Ascending aorta (tissue), 2 donors: ENCODE results near the gene MTHFSD. TPM values are rescaled to one million over a fixed set of nuclear protein-coding genes. Genes with fewer than 3 reads are reported as not detected.

Source experiments
- DNase-seq, 2 donors: peaks; one replicate each; pipeline ENCODE4 v3.0.0-alpha.2; 2019; ENCODE audit warnings: low spot score in 2 of 2
- H3K27ac ChIP-seq, 2 donors: fragments of 200-600 bp; sonication (generic); one replicate each; pipeline ENCODE4 v1.5.1; 2016 to 2017; ENCODE audit warnings: mild to moderate bottlenecking in 1 of 2
- H3K27me3 ChIP-seq: fragments of 200-600 bp; sonication (generic); one replicate; pipeline ENCODE4 v1.5.1; 2017
- H3K36me3 ChIP-seq, 2 donors: fragments of 200-600 bp; sonication (generic); one replicate each; pipeline ENCODE4 v1.5.1; 2016
- H3K4me1 ChIP-seq, 2 donors: fragments of 200-600 bp; sonication (generic); one replicate each; pipeline ENCODE4 v1.5.1; 2016 to 2017; ENCODE audit warnings: mild to moderate bottlenecking in 1 of 2
- H3K4me3 ChIP-seq, 2 donors: fragments of 200-600 bp; sonication (generic); one replicate each; pipeline ENCODE4 v1.5.1; 2016 to 2017; ENCODE audit warnings: mild to moderate bottlenecking in 1 of 2
- H3K9me3 ChIP-seq, 2 donors: fragments of 200-600 bp; sonication (generic); one replicate each; pipeline ENCODE4 v1.5.1; 2016
- intact Hi-C: fragments of 100-400 bp; cut with DNase I; formaldehyde crosslinking; loops from one replicate; pipeline ENCODE4 v1.15.1; 2023
- total RNA-seq: library from RNA; depleted of rRNA; stranded (reverse); fragments of >200 nt; gene quantifications from one replicate; pipeline ENCODE4 v1.1.0, GENCODE V29; 2016
- TF ChIP-seq, protein P1 (sequence below), 3 experiments: fragments of 200-600 bp in 2 of 3; fragments of 450-650 bp in 1 of 3; sonication (generic) in 2 of 3; IDR thresholded peaks; one replicate each; pipeline ENCODE4 v1.5.1; 2016 to 2019; ENCODE audit warnings: antibody characterized with exemption in 3 of 3, mild to moderate bottlenecking in 1 of 3, moderate library complexity in 1 of 3

MTHFSD gene
- total RNA-seq, 1 donor from 2014 or later: 44.1 TPM

DNA sequence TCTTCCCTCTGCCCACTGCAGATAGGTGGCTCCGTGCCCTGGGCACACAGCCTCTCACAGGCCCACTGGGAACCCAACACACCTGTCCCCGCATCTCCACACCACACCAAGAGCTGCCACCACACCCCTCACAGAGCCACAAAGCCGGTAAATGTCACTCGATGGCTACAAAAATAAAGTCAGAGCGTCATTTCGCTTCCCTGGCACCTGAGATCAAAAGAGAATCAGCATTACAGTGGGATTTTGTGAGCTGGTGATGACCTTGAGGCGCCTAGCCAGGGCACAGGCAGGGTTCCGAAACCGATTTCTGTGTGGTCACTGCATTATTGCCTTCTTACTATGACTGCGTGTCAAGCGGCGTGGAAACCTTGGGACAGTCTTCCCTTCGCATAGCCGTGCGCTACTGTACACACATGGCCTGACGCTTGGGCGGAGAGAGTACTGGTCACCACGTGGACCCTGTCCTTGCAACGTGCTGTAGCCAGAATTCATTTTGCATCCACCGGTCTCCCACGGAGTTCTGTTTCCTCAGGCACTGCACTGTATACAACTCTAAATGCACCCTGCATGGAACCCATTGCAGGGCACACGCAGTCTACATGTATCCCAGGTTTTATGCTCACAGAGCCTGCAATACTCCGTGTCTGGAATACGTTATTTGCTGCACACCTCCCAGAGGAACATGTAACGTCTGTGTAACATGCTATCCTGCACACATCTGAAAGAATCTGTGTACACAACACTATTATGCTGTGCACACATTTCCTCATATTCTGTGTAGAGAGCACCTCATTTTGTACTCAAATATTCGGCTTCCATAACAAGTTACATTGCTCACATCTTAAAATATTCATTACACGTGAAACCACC lies 50.5 kb downstream of the MTHFSD start:
- peaks cover 43% of the 10 kb centered on the region for H3K27me3 ChIP-seq
- no peak for DNase-seq

DNA sequence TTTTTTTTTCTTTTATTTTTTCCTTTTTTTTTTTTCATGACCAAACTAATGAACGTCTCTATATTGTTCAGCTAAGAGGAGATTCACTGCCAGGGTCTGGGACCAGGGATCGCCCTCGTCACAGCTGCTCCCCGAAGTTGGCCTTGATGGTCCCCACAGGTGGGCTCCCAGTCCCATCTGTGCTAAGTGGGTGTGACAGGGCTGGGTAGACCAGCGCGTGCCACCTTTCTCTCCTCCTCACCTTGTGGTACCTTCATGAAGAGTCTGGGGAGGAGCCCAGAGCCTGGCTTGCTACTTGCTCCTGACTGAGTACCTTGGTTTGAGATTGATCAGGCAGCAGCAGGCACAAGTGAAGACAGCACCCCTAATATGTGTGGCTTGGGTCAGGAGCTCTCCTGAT lies 51.2 kb downstream of the MTHFSD start:
- no peaks in the 10 kb centered on the region for H3K9me3 ChIP-seq
- TF ChIP-seq, protein P1, sequence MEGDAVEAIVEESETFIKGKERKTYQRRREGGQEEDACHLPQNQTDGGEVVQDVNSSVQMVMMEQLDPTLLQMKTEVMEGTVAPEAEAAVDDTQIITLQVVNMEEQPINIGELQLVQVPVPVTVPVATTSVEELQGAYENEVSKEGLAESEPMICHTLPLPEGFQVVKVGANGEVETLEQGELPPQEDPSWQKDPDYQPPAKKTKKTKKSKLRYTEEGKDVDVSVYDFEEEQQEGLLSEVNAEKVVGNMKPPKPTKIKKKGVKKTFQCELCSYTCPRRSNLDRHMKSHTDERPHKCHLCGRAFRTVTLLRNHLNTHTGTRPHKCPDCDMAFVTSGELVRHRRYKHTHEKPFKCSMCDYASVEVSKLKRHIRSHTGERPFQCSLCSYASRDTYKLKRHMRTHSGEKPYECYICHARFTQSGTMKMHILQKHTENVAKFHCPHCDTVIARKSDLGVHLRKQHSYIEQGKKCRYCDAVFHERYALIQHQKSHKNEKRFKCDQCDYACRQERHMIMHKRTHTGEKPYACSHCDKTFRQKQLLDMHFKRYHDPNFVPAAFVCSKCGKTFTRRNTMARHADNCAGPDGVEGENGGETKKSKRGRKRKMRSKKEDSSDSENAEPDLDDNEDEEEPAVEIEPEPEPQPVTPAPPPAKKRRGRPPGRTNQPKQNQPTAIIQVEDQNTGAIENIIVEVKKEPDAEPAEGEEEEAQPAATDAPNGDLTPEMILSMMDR (IDR thresholded peaks at IDR 0.05): no peak
- no peaks in the 10 kb centered on the region for H3K36me3 ChIP-seq
- H3K4me3 ChIP-seq: no peak overlapping the region
- no peak overlapping the region for H3K27ac ChIP-seq
- peaks cover 48% of the 10 kb centered on the region for H3K27me3 ChIP-seq
- no peak for DNase-seq
- intact Hi-C loops: no loop called here
- H3K4me1 ChIP-seq: peaks cover 4 to 24% of the 10 kb centered on the region in 2 donors

More for the DNA sequence above, 50.5 kb downstream of the MTHFSD start:
- no peaks in the 10 kb centered on the region for H3K9me3 ChIP-seq
- H3K27ac ChIP-seq: no peak overlapping the region
- H3K4me1 ChIP-seq: peaks cover 5 to 25% of the 10 kb centered on the region in 2 donors
- intact Hi-C loops: no loop called here
- TF ChIP-seq, protein P1 (IDR thresholded peaks at IDR 0.05): no peak
- no peaks in the 10 kb centered on the region for H3K36me3 ChIP-seq
- H3K4me3 ChIP-seq: no peak overlapping the region

DNA sequence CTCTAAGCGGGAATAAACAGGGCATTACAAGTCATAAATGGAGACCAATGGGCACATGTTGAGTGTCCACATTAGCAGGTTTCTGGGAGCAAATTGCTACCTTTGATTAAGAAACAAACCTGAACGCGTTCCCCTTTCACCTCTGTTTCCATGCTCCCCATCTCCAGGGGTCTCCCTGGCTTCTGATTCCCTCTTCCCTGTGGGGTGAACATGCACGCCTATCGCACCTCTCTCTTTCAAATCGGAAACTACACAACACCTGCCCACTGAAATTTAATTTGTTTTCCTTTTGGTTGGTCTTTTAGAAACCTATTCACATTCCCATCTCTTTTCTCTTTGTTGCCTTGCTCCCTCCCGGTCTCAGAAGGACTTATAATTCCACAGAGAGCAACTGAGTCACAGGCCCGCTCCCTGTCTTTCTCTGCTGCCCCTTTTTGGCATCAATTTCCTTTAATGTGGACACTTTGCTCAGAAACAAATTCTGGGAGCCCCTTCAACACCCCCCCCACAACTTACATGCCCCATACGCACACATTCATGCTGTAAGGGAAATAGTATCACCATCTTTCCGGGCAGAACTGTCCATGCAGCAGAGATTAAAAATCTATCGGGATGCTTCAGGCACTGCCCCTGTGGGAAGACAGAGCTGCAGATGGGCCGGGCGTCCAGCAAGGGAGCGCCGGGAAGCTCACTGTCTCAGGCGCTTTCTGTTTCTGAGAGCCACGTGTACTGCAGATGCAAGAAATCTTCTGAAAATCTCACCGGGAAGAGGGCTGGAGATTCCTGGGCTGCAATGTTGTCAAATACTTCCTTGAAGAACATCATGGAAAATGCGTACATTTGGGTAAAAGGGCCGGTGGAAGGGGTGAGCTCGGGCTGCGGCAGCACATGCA lies 51.9 kb downstream of the MTHFSD start:
- H3K27ac ChIP-seq: no peak overlapping the region
- no peak overlapping the region for H3K4me3 ChIP-seq
- TF ChIP-seq, protein P1 (IDR thresholded peaks at IDR 0.05): no peak
- H3K27me3 ChIP-seq: peaks cover 49% of the 10 kb centered on the region
- peaks cover 0 to 20% of the 10 kb centered on the region in 2 donors for H3K4me1 ChIP-seq
- no peak for DNase-seq
- intact Hi-C loops: no loop called here
- H3K9me3 ChIP-seq: no peaks in the 10 kb centered on the region
- H3K36me3 ChIP-seq: no peaks in the 10 kb centered on the region

DNA sequence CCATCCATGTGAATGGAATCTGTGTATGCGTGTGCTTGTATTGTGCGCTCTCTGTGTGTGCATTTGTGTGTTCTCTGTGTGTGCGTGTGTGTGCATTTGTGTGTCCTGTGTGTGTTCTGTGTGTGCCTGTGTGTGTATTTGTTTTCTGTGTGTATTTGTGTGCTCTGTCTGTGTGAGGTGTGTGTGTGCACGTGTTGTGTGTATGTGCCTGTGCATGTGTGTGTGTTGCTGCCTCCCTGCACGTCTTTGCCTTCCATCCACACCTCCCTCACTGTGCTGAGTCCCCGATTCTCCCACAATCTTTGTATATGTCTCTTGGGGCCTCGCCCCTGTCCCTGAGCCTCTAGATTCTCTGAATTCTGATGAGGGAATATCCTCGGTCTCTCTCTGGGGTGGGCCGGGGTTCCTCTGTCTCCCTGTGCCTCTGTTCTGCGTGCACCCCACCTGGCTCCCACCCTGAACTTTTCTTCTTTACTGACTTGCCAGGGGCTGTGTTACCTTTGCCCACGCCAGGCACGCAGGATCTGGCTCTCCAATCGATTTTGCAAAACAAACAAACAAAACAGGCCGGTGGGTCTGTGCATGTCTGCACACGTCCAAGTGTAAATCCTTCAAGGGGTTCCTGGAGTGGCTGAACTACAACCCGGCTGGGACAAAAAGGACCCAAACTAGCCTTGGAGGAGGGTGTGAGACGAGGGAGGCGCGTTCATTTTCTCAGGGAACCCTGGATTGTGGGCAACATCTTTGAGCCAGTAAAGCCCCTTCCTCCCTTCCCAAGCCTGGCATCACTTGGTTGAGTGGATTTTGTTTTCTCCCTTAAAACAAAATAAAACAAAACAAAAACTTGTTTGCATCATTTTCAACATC lies 52.8 kb downstream of the MTHFSD start:
- DNase-seq: no peak
- TF ChIP-seq, protein P1 (IDR thresholded peaks at IDR 0.05): no peak
- H3K4me3 ChIP-seq: no peak overlapping the region
- no peaks in the 10 kb centered on the region for H3K36me3 ChIP-seq
- intact Hi-C loops: no loop called here
- H3K27me3 ChIP-seq: peaks cover 48% of the 10 kb centered on the region
- H3K27ac ChIP-seq: no peak overlapping the region
- H3K4me1 ChIP-seq: peaks cover 0 to 14% of the 10 kb centered on the region in 2 donors
- no peaks in the 10 kb centered on the region for H3K9me3 ChIP-seq
